Mammary epithelial cell (primary cell): Measurements from ENCODE around the gene KRTAP12-4.

Experiments used
- CTCF ChIP-seq, 2 donors: IDR thresholded peaks in 1 of 2; conservative IDR thresholded peaks in 1 of 2; 2 replicates each; pipeline ENCODE4 v1.5.1; 2011 to 2012; ENCODE audit warnings: inconsistent platforms in 2 of 2, low read length in 2 of 2, mild to moderate bottlenecking in 2 of 2, control low read depth in 1 of 2, low read depth in 1 of 2; ENCODE audit not compliant: insufficient read depth in 1 of 2; ENCODE audit errors: extremely low read depth in 1 of 2
- EZH2 ChIP-seq: IDR thresholded peaks from 2 replicates; pipeline ENCODE4 v1.6.1; 2012; ENCODE audit warnings: low read length, inconsistent platforms, borderline replicate concordance

- TF ChIP-seq CTCF (conservative IDR thresholded peaks at IDR 0.05 in 1 of 2, IDR thresholded peaks at IDR 0.05 in 1 of 2; ENCODE audit: extremely low read depth in 1 of 2, insufficient read depth in 1 of 2, low read depth in 1 of 2, low read length in 2 of 2), result no peak
- TF ChIP-seq EZH2, result no peak
Measured at GRCh38 chr21:44691686-44692085, 37.2 kb upstream of the KRTAP12-4 start.
